Skeletal muscle satellite cell (primary cell): ENCODE results near the gene CMTM8.

Experiments
- H3K27me3 ChIP-seq: 2 replicates; pipeline ENCODE4 v1.7.0; 2013; ENCODE audit warnings: low read length; ENCODE audit not compliant: control insufficient read depth, insufficient read depth
- H3K36me3 ChIP-seq: 2 replicates; pipeline ENCODE4 v1.7.0; 2013; ENCODE audit warnings: mild to moderate bottlenecking, control low read depth, low read length; ENCODE audit not compliant: insufficient read depth
- H3K4me1 ChIP-seq: 2 replicates; pipeline ENCODE4 v1.7.0; 2013; ENCODE audit warnings: low read length; ENCODE audit not compliant: control insufficient read depth, insufficient read depth
- H3K4me2 ChIP-seq: 2 replicates; pipeline ENCODE4 v1.7.0; 2013; ENCODE audit warnings: mild to moderate bottlenecking, low read length
- H3K4me3 ChIP-seq: 2 replicates; pipeline ENCODE4 v1.7.0; 2013; ENCODE audit warnings: low read length
- H3K9ac ChIP-seq: 2 replicates; pipeline ENCODE4 v1.7.0; 2013; ENCODE audit warnings: mild to moderate bottlenecking, low read depth, low read length, moderate library complexity
- H3K9me3 ChIP-seq: replicated peaks from 2 replicates; pipeline ENCODE4 v1.7.0; 2013; ENCODE audit warnings: mild to moderate bottlenecking, control low read depth, low read length

The CMTM8 gene

GRCh38 chr3:32301426-32301825, 62.9 kb downstream of the CMTM8 start:
- Histone ChIP-seq H3K4me3 (no peak overlapping the region), H3K4me1 (no peaks in the 10 kb centered on the region), H3K9ac (no peak overlapping the region), H3K27me3 (no peaks in the 10 kb centered on the region), H3K9me3 (no peaks in the 10 kb centered on the region), H3K36me3 (no peaks in the 10 kb centered on the region), H3K4me2 (no peak overlapping the region)

- Histone ChIP-seq H3K9me3 (no peaks in the 10 kb centered on the region), H3K4me3 (no peak overlapping the region), H3K4me1 (no peaks in the 10 kb centered on the region), H3K27me3 (no peaks in the 10 kb centered on the region), H3K9ac (no peak overlapping the region), H3K36me3 (no peaks in the 10 kb centered on the region), H3K4me2 (no peak overlapping the region)
These were observed 64.3 kb downstream of the CMTM8 start for GRCh38 chr3:32302601-32303398.

GRCh38 chr3:32303399-32303747, 64.9 kb downstream of the CMTM8 start:
- no peaks in the 10 kb centered on the region for H3K9me3 ChIP-seq
- H3K4me1 ChIP-seq, result no peaks in the 10 kb centered on the region
- H3K4me3 ChIP-seq, result no peak overlapping the region
- H3K4me2 ChIP-seq, result no peak overlapping the region
- no peaks in the 10 kb centered on the region for H3K36me3 ChIP-seq
- H3K9ac ChIP-seq, result no peak overlapping the region
- H3K27me3 ChIP-seq, result no peaks in the 10 kb centered on the region

- Histone ChIP-seq H3K4me3 (no peak overlapping the region), H3K9me3 (no peaks in the 10 kb centered on the region), H3K4me1 (no peaks in the 10 kb centered on the region), H3K9ac (no peak overlapping the region), H3K27me3 (no peaks in the 10 kb centered on the region), H3K36me3 (no peaks in the 10 kb centered on the region), H3K4me2 (no peak overlapping the region)
These were observed 65.7 kb downstream of the CMTM8 start for GRCh38 chr3:32303977-32304881.

GRCh38 chr3:32305361-32305876, 66.9 kb downstream of the CMTM8 start:
- H3K9me3 ChIP-seq, result no peaks in the 10 kb centered on the region
- H3K36me3 ChIP-seq, result no peaks in the 10 kb centered on the region
- no peak overlapping the region for H3K9ac ChIP-seq
- no peak overlapping the region for H3K4me3 ChIP-seq
- H3K4me2 ChIP-seq, result no peak overlapping the region
- H3K4me1 ChIP-seq, result no peaks in the 10 kb centered on the region
- H3K27me3 ChIP-seq, result no peaks in the 10 kb centered on the region

GRCh38 chr3:32306072-32306471, 67.6 kb downstream of the CMTM8 start:
- no peaks in the 10 kb centered on the region for H3K4me1 ChIP-seq
- H3K9me3 ChIP-seq, result no peaks in the 10 kb centered on the region
- no peaks in the 10 kb centered on the region for H3K27me3 ChIP-seq
- no peaks in the 10 kb centered on the region for H3K36me3 ChIP-seq
- H3K4me2 ChIP-seq, result no peak overlapping the region
- no peak overlapping the region for H3K9ac ChIP-seq
- H3K4me3 ChIP-seq, result no peak overlapping the region

GRCh38 chr3:32307591-32307990, 69.1 kb downstream of the CMTM8 start:
- Histone ChIP-seq H3K36me3 (no peaks in the 10 kb centered on the region), H3K27me3 (no peaks in the 10 kb centered on the region), H3K4me1 (no peaks in the 10 kb centered on the region), H3K4me2 (no peak overlapping the region), H3K9me3 (no peaks in the 10 kb centered on the region), H3K4me3 (no peak overlapping the region), H3K9ac (no peak overlapping the region)

- H3K4me2 ChIP-seq, result no peak overlapping the region
- no peaks in the 10 kb centered on the region for H3K9me3 ChIP-seq
- H3K9ac ChIP-seq, result no peak overlapping the region
- H3K4me1 ChIP-seq, result peaks cover under 1% of the 10 kb centered on the region
- H3K27me3 ChIP-seq, result no peaks in the 10 kb centered on the region
- H3K4me3 ChIP-seq, result no peak overlapping the region
- H3K36me3 ChIP-seq, result no peaks in the 10 kb centered on the region
These were observed 69.9 kb downstream of the CMTM8 start for GRCh38 chr3:32308378-32308777.

GRCh38 chr3:32309654-32310242, 71.3 kb downstream of the CMTM8 start:
- Histone ChIP-seq H3K4me1 (peaks cover 9% of the 10 kb centered on the region), H3K36me3 (no peaks in the 10 kb centered on the region), H3K27me3 (no peaks in the 10 kb centered on the region), H3K4me2 (no peak overlapping the region), H3K9ac (no peak overlapping the region), H3K4me3 (no peak overlapping the region), H3K9me3 (no peaks in the 10 kb centered on the region)

- Histone ChIP-seq H3K4me1 (peaks cover 9% of the 10 kb centered on the region), H3K4me3 (no peak overlapping the region), H3K27me3 (no peaks in the 10 kb centered on the region), H3K4me2 (no peak overlapping the region), H3K9ac (no peak overlapping the region), H3K36me3 (no peaks in the 10 kb centered on the region), H3K9me3 (no peaks in the 10 kb centered on the region)
These were observed 71.9 kb downstream of the CMTM8 start for GRCh38 chr3:32310336-32310735.
